ENCODE results near the gene YIPF1.
"Not testable (repeated sequence)": the region's sequence is repeated elsewhere in the genome, so short reads cannot be mapped to it uniquely, and the experiment has no call there.

YIPF1 gene

DNA sequence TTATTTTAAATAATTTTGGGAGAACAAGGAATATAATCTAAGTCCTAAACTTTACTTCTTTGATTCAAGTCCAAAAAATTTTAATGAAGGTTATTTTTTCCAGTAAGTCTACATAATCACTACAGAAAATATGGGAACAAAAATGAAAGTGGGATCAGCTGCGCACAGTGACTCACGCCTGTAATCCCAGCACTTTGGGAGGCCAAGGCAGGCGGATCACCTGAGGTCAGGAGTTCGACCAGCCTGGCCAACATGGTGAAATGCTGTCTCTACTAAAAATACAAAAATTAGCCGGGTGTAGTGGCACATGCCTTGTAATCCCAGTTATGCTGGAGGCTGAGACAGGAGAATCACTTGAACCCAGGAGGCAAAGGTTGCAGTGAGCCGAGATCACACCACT lies 6.0 kb downstream of the YIPF1 start:
- not testable (repeated sequence) for H3K9me3 Mint-ChIP-seq, H3K27ac Mint-ChIP-seq, ATAC-seq, H3K27me3 Mint-ChIP-seq, H3K4me3 Mint-ChIP-seq, DNase-seq, H3K4me1 Mint-ChIP-seq
- peaks cover 24% of the 10 kb centered on the region for H3K36me3 Mint-ChIP-seq (ENCODE audit: low read depth)

DNA sequence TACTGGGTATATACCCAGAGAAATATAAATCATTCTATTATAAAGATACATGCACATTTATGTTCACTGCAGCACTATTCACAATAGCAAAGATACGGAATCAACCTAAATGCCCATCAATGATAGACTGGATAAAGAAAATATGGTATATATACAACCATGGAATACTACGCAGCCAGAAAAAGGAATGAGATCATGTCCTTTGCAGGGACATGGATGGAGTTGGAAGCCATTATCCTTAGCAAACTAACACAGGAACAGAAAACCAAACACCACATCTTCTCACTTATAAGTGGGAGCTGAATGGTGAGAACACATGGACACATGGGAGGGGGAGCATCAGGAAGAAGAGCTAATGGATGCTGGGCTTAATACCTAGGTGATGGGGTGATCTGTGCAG lies 7.7 kb downstream of the YIPF1 start:
- H3K9me3 Mint-ChIP-seq, DNase-seq, H3K27ac Mint-ChIP-seq, H3K4me3 Mint-ChIP-seq, H3K4me1 Mint-ChIP-seq, H3K27me3 Mint-ChIP-seq, ATAC-seq: not testable (repeated sequence)
- peaks cover 29% of the 10 kb centered on the region for H3K36me3 Mint-ChIP-seq (ENCODE audit: low read depth)

DNA sequence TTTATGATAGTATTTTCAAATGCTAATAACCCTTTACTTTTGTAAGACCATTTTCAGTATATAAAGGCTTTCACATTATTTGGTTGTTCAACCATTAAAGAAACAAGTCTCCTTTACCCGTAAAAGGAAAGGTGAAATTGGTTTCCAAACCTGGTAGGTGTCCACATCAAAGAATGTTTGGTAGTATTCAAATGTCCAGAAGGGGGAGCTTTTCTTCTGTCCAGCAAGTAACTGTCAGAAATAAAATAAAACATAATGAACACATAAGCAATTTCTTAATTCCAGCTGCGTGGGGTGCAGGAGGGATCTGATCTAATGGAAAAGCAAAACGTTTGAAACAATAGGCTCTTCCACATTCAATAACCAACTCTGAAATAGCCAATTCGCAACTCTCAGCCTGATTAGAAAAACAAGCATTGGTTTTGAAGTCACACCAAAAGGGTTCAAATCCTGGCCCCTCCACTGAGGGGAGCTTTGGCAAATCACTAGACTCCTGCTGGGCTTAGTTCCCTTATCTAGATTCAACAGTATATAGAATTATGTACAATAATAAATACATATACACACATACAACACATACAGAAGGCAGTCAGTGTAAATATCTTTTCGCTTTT lies 11.0 kb downstream of the YIPF1 start:
- Mint-ChIP-seq H3K27me3 (no peaks in the 10 kb centered on the region), H3K27ac (no peak overlapping the region), H3K36me3 (ENCODE audit: low read depth) (peaks cover 34% of the 10 kb centered on the region), H3K4me3 (no peak overlapping the region), H3K9me3 (peaks cover 3% of the 10 kb centered on the region), H3K4me1 (peaks cover 2% of the 10 kb centered on the region)
- DNase-seq (no peak), ATAC-seq (no peak)

- H3K36me3 Mint-ChIP-seq (ENCODE audit: low read depth) = peaks cover 13% of the 10 kb centered on the region
- H3K4me3 Mint-ChIP-seq, ATAC-seq, H3K9me3 Mint-ChIP-seq, H3K27ac Mint-ChIP-seq, H3K27me3 Mint-ChIP-seq, DNase-seq, H3K4me1 Mint-ChIP-seq: not testable (repeated sequence)
Measured at GRCh38 chr1:53875150-53875549, 14.4 kb downstream of the YIPF1 start.

- Mint-ChIP-seq H3K4me3 (no peak overlapping the region), H3K4me1 (no peaks in the 10 kb centered on the region), H3K9me3 (no peaks in the 10 kb centered on the region), H3K27ac (no peak overlapping the region), H3K27me3 (no peaks in the 10 kb centered on the region), H3K36me3 (ENCODE audit: low read depth) (peaks cover 11% of the 10 kb centered on the region)
- DNase-seq (no peak), ATAC-seq (no peak)
Measured at GRCh38 chr1:53871773-53872484, 17.7 kb downstream of the YIPF1 start.

DNA sequence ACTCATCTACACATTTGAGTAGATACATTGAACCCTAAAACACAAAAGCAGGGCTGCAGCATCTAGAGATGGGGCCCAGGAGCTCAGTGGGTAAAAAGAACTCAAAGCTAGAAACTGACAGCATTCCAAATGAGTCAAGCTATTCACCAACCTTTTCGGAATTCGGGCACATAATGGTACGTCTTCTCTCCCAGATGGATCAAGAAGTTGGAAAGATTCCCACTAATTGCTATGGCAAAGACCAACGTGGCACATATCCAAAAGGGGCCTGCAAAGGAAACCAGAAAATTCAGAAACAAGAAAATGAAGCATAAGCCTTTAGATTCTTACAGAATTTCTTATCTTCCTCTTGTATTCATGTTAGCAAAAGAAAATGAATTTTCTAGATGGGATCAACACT lies 18.4 kb downstream of the YIPF1 start:
- Mint-ChIP-seq H3K4me3 (no peak overlapping the region), H3K4me1 (no peaks in the 10 kb centered on the region), H3K27ac (no peak overlapping the region), H3K27me3 (no peaks in the 10 kb centered on the region), H3K9me3 (no peaks in the 10 kb centered on the region), H3K36me3 (ENCODE audit: low read depth) (peaks cover 11% of the 10 kb centered on the region)
- DNase-seq (no peak), ATAC-seq (no peak)

DNA sequence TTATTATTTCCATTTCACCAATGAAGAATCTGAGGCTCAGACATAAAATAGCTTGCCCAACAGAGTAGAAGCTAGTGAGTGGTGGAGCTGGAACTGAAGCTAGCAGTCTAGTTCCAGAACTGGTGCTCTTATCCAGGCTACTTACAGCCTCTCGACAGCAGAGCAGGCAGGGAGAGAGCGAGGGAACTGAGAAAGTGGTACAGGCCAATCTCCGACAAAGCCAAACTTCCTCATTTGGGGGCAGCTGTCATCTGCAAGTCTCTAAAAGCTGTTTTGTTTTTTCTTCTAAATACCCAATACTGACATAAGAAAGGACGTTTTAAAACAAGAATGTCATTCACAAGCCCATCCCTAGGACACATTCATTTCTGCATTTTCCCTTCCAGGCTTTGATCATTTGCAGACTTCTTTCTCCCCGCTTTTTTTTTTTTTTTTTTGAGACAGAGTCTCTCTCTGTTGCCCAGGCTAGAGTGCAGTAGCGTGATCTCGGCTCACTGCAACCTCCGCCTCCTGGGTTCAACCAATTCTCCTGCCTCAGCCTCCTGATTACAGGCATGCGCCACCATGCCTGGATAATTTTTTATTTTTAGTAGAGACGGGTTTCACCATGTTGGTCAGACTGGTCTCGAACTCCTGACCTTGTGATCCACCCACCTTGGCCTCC lies 20.0 kb downstream of the YIPF1 start:
- H3K27me3 Mint-ChIP-seq = no peaks in the 10 kb centered on the region
- H3K36me3 Mint-ChIP-seq (ENCODE audit: low read depth) = peaks cover 8% of the 10 kb centered on the region
- no peak overlapping the region for H3K27ac Mint-ChIP-seq
- H3K4me1 Mint-ChIP-seq = no peaks in the 10 kb centered on the region
- ATAC-seq (no peak), DNase-seq (no peak)
- no peaks in the 10 kb centered on the region for H3K9me3 Mint-ChIP-seq
- no peak overlapping the region for H3K4me3 Mint-ChIP-seq

GRCh38 chr1:53868565-53868964 lies 21.0 kb downstream of the YIPF1 start:
- ATAC-seq (no peak), DNase-seq (no peak)
- H3K4me3 Mint-ChIP-seq = no peak overlapping the region
- no peaks in the 10 kb centered on the region for H3K9me3 Mint-ChIP-seq
- peaks cover 7% of the 10 kb centered on the region for H3K36me3 Mint-ChIP-seq (ENCODE audit: low read depth)
- no peaks in the 10 kb centered on the region for H3K27me3 Mint-ChIP-seq
- no peaks in the 10 kb centered on the region for H3K4me1 Mint-ChIP-seq
- H3K27ac Mint-ChIP-seq = no peak overlapping the region

- Mint-ChIP-seq H3K4me1 (peaks cover 17% of the 10 kb centered on the region), H3K9me3 (no peaks in the 10 kb centered on the region), H3K27ac (no peak overlapping the region), H3K4me3 (no peak overlapping the region), H3K36me3 (ENCODE audit: low read depth) (peaks cover 7% of the 10 kb centered on the region), H3K27me3 (no peaks in the 10 kb centered on the region)
- ATAC-seq (no peak), DNase-seq (no peak)
Measured at GRCh38 chr1:53862507-53862906, 27.1 kb downstream of the YIPF1 start.

DNA sequence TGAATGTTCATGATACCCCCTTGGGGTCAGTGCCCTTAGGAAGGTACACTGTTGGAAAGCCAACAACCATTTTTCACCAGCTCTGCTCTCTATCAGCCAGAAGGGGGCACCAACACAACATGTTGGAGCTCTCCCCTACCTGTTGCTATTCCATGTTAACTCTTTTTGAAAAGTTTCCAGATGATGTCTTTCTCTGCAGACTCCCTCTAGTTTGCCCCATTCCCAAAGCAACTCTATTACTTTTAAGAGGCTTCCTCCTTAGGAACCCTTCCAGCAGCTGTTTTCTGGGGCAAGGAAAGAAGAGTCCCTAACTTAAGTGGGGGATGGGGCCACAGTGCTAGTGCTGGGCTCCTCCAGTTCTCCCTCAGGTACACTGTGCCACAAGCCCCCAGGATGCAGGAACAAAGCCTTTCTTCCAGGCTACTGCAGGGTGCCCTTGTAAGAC lies 28.6 kb downstream of the YIPF1 start:
- Mint-ChIP-seq H3K27me3 (no peaks in the 10 kb centered on the region), H3K4me3 (no peak overlapping the region), H3K9me3 (no peaks in the 10 kb centered on the region), H3K4me1 (peaks cover 17% of the 10 kb centered on the region), H3K27ac (no peak overlapping the region), H3K36me3 (ENCODE audit: low read depth) (peaks cover 6% of the 10 kb centered on the region)
- ATAC-seq (peak; percentile 68), DNase-seq (peak; percentile 42)

GRCh38 chr1:53851571-53852285 lies 37.9 kb downstream of the YIPF1 start:
- Mint-ChIP-seq H3K4me1 (no peaks in the 10 kb centered on the region), H3K9me3 (no peaks in the 10 kb centered on the region), H3K36me3 (ENCODE audit: low read depth) (peaks cover 18% of the 10 kb centered on the region), H3K27me3 (no peaks in the 10 kb centered on the region), H3K27ac (no peak overlapping the region), H3K4me3 (no peak overlapping the region)
- ATAC-seq = no peak
- DNase-seq = no peak

GRCh38 chr1:53850082-53850673 lies 39.4 kb downstream of the YIPF1 start:
- Mint-ChIP-seq H3K27ac (no peak overlapping the region), H3K9me3 (no peaks in the 10 kb centered on the region), H3K4me1 (no peaks in the 10 kb centered on the region), H3K36me3 (ENCODE audit: low read depth) (peaks cover 15% of the 10 kb centered on the region), H3K27me3 (peaks cover under 1% of the 10 kb centered on the region), H3K4me3 (no peak overlapping the region)
- no peak for DNase-seq
- ATAC-seq = no peak

GRCh38 chr1:53847980-53848379 lies 41.6 kb downstream of the YIPF1 start:
- peaks cover 15% of the 10 kb centered on the region for H3K36me3 Mint-ChIP-seq (ENCODE audit: low read depth)
- H3K27me3 Mint-ChIP-seq = peaks cover 4% of the 10 kb centered on the region
- no peak overlapping the region for H3K27ac Mint-ChIP-seq
- no peaks in the 10 kb centered on the region for H3K9me3 Mint-ChIP-seq
- DNase-seq (no peak), ATAC-seq (no peak)
- no peak overlapping the region for H3K4me3 Mint-ChIP-seq
- no peaks in the 10 kb centered on the region for H3K4me1 Mint-ChIP-seq

- Mint-ChIP-seq H3K36me3 (ENCODE audit: low read depth) (peaks cover 3% of the 10 kb centered on the region), H3K27ac (no peak overlapping the region), H3K4me3 (no peak overlapping the region), H3K9me3 (peaks cover 9% of the 10 kb centered on the region), H3K4me1 (peaks cover 11% of the 10 kb centered on the region), H3K27me3 (peaks cover 6% of the 10 kb centered on the region)
- DNase-seq = no peak
- ATAC-seq = no peak
Measured at GRCh38 chr1:53842347-53842746, 47.2 kb downstream of the YIPF1 start.
